G401 (cell line): Measurements from ENCODE around the gene TTC33. TPM values are rescaled to one million over a fixed set of nuclear protein-coding genes. Genes with fewer than 3 reads are reported as not detected.
A peak's percentile ranks its signal among the peaks of the same experiment; 100 is the strongest.
"Not testable (repeated sequence)": the region's sequence is repeated elsewhere in the genome, so short reads cannot be mapped to it uniquely, and the experiment has no call there.

Experiments
- DNase-seq: peaks from one replicate; pipeline ENCODE4 v3.0.0-alpha.2; 2015; ENCODE audit warnings: low spot score
- in situ Hi-C: cut with HindIII; loops from 2 replicates; pipeline ENCODE4 v1.10.0; 2016; ENCODE audit warnings: low sequenced_read_pairs, mixed read lengths
- total RNA-seq: library from RNA; depleted of rRNA; stranded (reverse); fragments of >200 nt; shearing (Covaris generic); gene quantifications from 2 replicates; pipeline ENCODE4 v1.2.3, GENCODE V29; 2014

Gene TTC33
- total RNA-seq, 1 experiment from 2014 or later = 18.5 TPM

GRCh38 chr5:40734986-40735385 is 20.8 kb downstream of the TTC33 start:
- DNase-seq = no peak
- in situ Hi-C loops = no loop called here

GRCh38 chr5:40733879-40734563 is 21.7 kb downstream of the TTC33 start:
- DNase-seq = no peak
- in situ Hi-C loops = no loop called here

- no peak for DNase-seq
- in situ Hi-C loops = no loop called here
These were observed 22.3 kb downstream of the TTC33 start for GRCh38 chr5:40733434-40733833.

GRCh38 chr5:40722497-40722911 is 33.3 kb downstream of the TTC33 start:
- in situ Hi-C loops, DNase-seq: not testable (repeated sequence)

GRCh38 chr5:40720069-40720468 is 35.7 kb downstream of the TTC33 start:
- no peak for DNase-seq
- in situ Hi-C loops = no loop called here

GRCh38 chr5:40717281-40717680 is 38.5 kb downstream of the TTC33 start:
- in situ Hi-C loops = no loop called here

GRCh38 chr5:40716590-40716989 is 39.2 kb downstream of the TTC33 start:
- no peak for DNase-seq
- in situ Hi-C loops = no loop called here

More at GRCh38 chr5:40717281-40717680, 38.5 kb downstream of the TTC33 start:
- DNase-seq = no peak

GRCh38 chr5:40716000-40716399 is 39.8 kb downstream of the TTC33 start:
- in situ Hi-C loops = no loop called here
- DNase-seq = no peak

GRCh38 chr5:40714001-40714400 is 41.8 kb downstream of the TTC33 start:
- in situ Hi-C loops = no loop called here
- DNase-seq = no peak

- DNase-seq, in situ Hi-C loops: not testable (repeated sequence)
These were observed 45.2 kb downstream of the TTC33 start for GRCh38 chr5:40710575-40710974.

GRCh38 chr5:40705484-40705883 is 50.3 kb downstream of the TTC33 start:
- in situ Hi-C loops, DNase-seq: not testable (repeated sequence)

GRCh38 chr5:40702027-40702426 is 53.7 kb downstream of the TTC33 start:
- in situ Hi-C loops, DNase-seq: not testable (repeated sequence)

- no peak for DNase-seq
- in situ Hi-C loops = no loop called here
These were observed 55.5 kb downstream of the TTC33 start for GRCh38 chr5:40700116-40700782.

GRCh38 chr5:40694433-40694832 is 61.3 kb downstream of the TTC33 start:
- in situ Hi-C loops = no loop called here
- no peak for DNase-seq

GRCh38 chr5:40691894-40692293 is 63.9 kb downstream of the TTC33 start:
- in situ Hi-C loops = no loop called here
- no peak for DNase-seq

- DNase-seq = no peak
- in situ Hi-C loops = no loop called here
These were observed 65.5 kb downstream of the TTC33 start for GRCh38 chr5:40690267-40690666.

- no peak for DNase-seq
- in situ Hi-C loops = no loop called here
These were observed 66.3 kb downstream of the TTC33 start for GRCh38 chr5:40689438-40689837.

- in situ Hi-C loops = no loop called here
- no peak for DNase-seq
These were observed 66.8 kb downstream of the TTC33 start for GRCh38 chr5:40688996-40689395.

- in situ Hi-C loops = no loop called here
- peak; percentile 84 for DNase-seq
These were observed 67.5 kb downstream of the TTC33 start for GRCh38 chr5:40688127-40688761.

GRCh38 chr5:40687321-40687720 is 68.4 kb downstream of the TTC33 start:
- DNase-seq = no peak
- in situ Hi-C loops = no loop called here
